ENCODE results near the gene H6PD. TPM values are rescaled to one million over a fixed set of nuclear protein-coding genes. Genes with fewer than 3 reads are reported as not detected.

Gene H6PD
- total and polyA plus RNA-seq, 2 experiments from 2014 or later: 1.2 to 4.7 TPM

GRCh38 chr1:9317072-9317471, 82.5 kb downstream of the H6PD start:
- no peaks in the 10 kb centered on the region for H3K79me2 ChIP-seq (replicated peaks; ENCODE audit: insufficient read depth)
- no peaks in the 10 kb centered on the region; the same call in 2 of the 3 replicates for H3K9me3 Mint-ChIP-seq
- no peaks in the 10 kb centered on the region for H4K20me1 ChIP-seq (replicated peaks; ENCODE audit: insufficient read depth)
- peak overlapping the region; percentile 42; the same call in 1 of the 2 replicates for H3K27ac Mint-ChIP-seq
- H3K4me2 ChIP-seq: no peak overlapping the region
- TF ChIP-seq ZNF114 (CRISPR knock-in tag; IDR thresholded peaks at IDR 0.05) (no peak), ZNF462 (CRISPR knock-in tag; IDR thresholded peaks at IDR 0.05) (no peak), JUNB (IDR thresholded peaks at IDR 0.05; ENCODE audit: unreplicated experiment) (no peak), CREB1 (CRISPR knock-in tag; IDR thresholded peaks at IDR 0.05; ENCODE audit: low read depth) (no peak), CTCF (conservative IDR thresholded peaks at IDR 0.05; ENCODE audit: low read depth in 2 of 2) (no peak), EZH2 (IDR thresholded peaks at IDR 0.05; ENCODE audit: low read depth, unreplicated experiment) (no peak), STAT1 (IDR thresholded peaks at IDR 0.05; ENCODE audit: unreplicated experiment) (no peak), ETS1 (IDR thresholded peaks at IDR 0.05) (no peak), NANOG (IDR thresholded peaks at IDR 0.05; ENCODE audit: borderline replicate concordance) (no peak), POLR2AphosphoS5 (IDR thresholded peaks at IDR 0.05; ENCODE audit: low read depth) (no peak), ZNF331 (CRISPR knock-in tag; IDR thresholded peaks at IDR 0.05; ENCODE audit: low read depth) (no peak), EZH2phosphoT487 (IDR thresholded peaks at IDR 0.05; ENCODE audit: unreplicated experiment) (no peak), REST (IDR thresholded peaks at IDR 0.05; ENCODE audit: unreplicated experiment) (no peak)
- H3K4me1 Mint-ChIP-seq: peaks cover 38% of the 10 kb centered on the region
- H3K4me3 ChIP-seq: no peak overlapping the region
- peaks cover 26% of the 10 kb centered on the region for H3K4me1 ChIP-seq (ENCODE audit: insufficient read depth)
- H3K27me3 ChIP-seq (ENCODE audit: insufficient read depth): no peaks in the 10 kb centered on the region
- no peak overlapping the region for H3K4me3 Mint-ChIP-seq
- peaks cover 19% of the 10 kb centered on the region for H3K27me3 Mint-ChIP-seq (ENCODE audit: insufficient read depth, low read depth, poor library complexity)
- ATAC-seq (no peak), DNase-seq (ENCODE audit: low spot score) (no peak)
- no peak overlapping the region for H2AFZ ChIP-seq
- H3K36me3 ChIP-seq (ENCODE audit: insufficient read depth): no peaks in the 10 kb centered on the region
- no peaks in the 10 kb centered on the region for H3K36me3 Mint-ChIP-seq (ENCODE audit: low read depth)
- H3K9me2 ChIP-seq (ENCODE audit: insufficient read depth): no peaks in the 10 kb centered on the region
- no peak overlapping the region for H3K27ac ChIP-seq (ENCODE audit: low read depth)
- 0 out of 2 replicates have a peak, but pooled peaks cover 2% of the 10 kb centered on the region for H3F3A ChIP-seq (replicated peaks; ENCODE audit: low read depth)
